H4 (cell line): ENCODE measurements around the gene MFSD12. TPM values are rescaled to one million over a fixed set of nuclear protein-coding genes. Genes with fewer than 3 reads are reported as not detected.
"Not testable (repeated sequence)": the region's sequence is repeated elsewhere in the genome, so short reads cannot be mapped to it uniquely, and the experiment has no call there.

Source experiments
- DNase-seq: peaks from one replicate; pipeline ENCODE4 v3.0.0-alpha.2; 2015; ENCODE audit warnings: low spot score
- total RNA-seq: library from RNA; depleted of rRNA; stranded (reverse); fragments of >200 nt; shearing (Covaris generic); gene quantifications from 2 replicates; pipeline ENCODE4 v1.2.3, GENCODE V29; 2014

Gene MFSD12
- total RNA-seq, 1 experiment from 2014 or later = 32.1 TPM

GRCh38 chr19:3537438-3538240, 19.7 kb downstream of the MFSD12 start:
- DNase-seq = no peak

DNA sequence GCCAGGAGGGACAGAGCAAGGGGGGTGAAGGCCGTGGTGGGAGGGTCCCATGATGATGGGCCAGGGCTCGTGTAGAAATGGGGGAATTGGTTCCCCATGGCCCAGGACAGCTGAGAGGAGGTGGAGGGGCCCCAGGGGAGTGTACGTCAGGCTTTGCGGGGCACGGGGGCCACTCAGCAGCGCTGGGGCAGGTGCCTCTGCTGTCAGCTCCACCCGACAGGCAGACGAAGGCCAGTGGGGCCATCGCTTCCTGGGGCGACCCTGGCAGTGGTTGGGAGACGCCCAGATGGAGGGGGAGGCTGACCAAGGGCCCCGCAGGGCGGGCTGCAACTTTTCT, 20.3 kb downstream of the MFSD12 start:
- DNase-seq = no peak

DNA sequence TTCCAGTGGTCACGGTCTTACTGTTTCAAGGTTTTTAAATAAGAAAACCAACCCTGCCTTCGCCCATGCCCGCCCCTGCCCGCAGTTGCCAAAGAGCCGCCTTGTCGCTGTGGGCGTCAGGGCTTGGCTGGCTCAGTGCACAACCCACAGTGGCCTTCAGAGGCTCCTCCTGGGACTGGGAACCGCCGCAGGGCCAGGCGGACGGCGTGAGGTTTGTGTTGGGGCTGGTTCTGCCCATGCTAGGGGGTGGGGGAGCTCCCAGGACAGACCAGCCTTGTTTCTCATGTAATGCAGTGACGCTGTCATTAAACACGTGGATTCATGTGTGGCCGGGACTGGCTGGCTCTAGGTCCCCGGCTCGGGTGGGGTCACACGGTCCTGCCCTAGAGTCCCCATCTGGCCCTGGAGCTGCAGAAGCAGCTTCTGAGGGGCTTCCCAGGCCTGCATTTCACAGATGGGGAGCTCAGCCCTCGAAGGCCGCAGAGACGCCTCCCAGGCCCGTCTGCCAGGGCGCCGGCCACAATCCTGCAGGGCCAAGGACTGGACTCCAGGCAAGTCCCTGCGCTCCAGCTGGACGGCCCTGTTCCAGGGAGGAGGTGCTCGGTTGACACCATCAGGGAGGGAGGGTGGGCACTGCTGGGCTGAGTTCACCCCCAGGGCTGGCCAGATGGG, 20.8 kb downstream of the MFSD12 start:
- no peak for DNase-seq

DNA sequence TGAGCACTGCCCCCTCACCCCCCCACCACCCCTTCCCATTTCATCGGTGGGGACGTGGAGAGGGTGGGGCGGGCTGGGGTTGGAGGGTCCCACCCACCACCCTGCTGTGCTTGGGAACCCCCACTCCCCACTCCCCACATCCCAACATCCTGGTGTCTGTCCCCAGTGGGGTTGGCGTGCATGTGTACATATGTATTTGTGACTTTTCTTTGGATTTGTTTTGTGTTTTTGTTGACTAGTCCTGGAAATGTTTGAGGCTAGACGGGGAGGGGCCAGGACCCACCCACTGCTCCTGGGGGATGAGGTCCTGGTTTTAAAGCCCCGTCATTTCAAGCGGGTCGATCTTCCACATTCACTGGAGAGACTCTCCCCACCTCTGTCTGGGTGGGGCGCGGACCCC, 21.4 kb downstream of the MFSD12 start:
- DNase-seq = no peak

DNA sequence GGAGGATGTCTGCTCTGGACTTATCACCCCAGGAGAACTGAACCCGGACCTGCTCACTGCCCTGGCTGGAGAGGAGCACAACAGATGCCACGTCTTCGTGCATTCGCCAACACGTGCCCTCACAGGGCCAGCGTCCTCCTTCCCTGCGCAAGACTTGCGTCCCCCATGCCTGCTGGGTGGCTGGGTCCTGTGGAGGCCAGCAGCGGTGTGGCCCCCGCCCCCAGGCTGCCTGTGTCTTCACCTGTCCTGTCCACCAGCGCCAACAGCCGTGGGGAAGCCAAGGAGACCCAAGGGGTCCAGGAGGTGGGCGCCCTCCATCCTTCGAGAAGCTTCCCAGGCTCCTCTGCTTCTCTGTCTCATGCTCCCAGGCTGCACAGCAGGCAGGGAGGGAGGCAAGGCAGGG, 21.8 kb downstream of the MFSD12 start:
- DNase-seq = no peak

GRCh38 chr19:3535235-3535535, 22.2 kb downstream of the MFSD12 start:
- no peak for DNase-seq

DNA sequence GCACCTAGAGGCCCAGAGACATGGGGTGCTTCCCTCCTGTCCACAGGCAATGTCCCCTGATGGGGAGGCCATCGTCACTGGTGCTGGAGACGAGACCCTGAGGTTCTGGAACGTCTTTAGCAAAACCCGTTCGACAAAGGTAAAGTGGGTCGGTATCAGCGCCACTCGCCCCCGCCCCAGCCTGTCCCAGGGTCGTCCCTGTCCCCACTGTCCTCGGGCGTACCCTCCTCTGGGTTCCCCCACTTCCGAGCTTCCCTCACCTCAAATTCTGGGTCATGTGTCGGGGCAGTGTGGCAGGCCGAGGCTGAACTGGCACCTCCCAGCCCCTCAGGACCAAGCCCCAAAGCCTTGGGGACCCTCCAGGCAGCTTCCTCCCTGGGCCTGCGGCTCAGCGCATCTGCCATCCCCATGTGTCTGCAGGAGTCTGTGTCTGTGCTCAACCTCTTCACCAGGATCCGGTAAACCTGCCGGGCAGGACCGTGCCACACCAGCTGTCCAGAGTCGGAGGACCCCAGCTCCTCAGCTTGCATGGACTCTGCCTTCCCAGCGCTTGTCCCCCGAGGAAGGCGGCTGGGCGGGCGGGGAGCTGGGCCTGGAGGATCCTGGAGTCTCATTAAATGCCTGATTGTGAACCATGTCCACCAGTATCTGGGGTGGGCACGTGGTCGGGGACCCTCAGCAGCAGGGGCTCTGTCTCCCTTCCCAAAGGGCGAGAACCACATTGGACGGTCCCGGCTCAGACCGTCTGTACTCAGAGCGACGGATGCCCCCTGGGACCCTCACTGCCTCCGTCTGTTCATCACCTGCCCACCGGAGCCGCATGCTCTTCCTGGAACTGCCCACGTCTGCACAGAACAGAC, 22.8 kb downstream of the MFSD12 start:
- DNase-seq = no peak

GRCh38 chr19:3533563-3534216, 23.7 kb downstream of the MFSD12 start:
- no peak for DNase-seq

DNA sequence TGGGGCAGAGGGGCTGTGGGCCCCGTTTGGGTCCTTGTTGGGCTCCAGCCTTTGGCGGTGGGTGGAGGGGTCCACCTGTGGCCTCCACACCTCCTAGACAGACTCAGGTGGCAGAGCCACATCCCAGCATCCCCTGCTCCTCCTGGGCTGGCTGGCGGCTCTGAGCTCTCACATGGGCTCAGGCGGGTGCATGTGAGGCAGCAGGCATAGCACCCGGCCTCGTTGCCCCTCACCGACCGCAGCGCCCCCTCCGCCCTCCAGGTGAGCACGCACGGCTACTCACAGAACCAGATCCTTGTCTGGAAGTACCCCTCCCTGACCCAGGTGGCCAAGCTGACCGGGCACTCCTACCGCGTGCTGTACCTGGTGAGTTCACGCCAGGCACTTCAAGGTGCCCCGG, 24.4 kb downstream of the MFSD12 start:
- DNase-seq = no peak

DNA sequence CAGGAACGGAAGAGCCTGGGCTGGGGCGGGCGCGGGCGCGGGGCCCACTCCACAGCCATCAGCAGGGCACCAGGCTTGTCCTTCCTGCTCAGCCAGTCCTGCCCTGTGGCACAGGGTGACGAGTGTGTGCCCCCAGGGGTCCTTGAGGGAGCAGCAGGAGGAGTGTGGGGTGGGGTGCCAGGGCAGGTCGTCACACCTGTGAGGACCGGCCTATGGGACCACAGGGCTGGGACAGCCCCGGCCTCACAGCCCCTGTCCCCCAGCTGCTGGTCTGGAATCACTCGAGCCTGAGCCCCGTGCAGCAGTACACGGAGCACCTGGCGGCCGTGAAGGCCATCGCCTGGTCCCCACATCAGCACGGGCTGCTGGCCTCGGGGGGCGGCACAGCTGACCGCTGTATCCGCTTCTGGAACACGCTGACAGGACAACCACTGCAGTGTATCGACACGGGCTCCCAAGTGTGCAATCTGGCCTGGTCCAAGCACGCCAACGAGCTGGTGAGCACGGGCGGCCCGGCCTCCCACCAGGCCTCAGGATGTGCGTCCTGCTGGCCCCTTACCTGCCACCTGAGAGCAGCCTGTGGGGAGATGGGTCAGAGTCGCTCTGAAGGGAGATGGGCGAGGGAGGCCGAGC, 25.1 kb downstream of the MFSD12 start:
- no peak for DNase-seq

DNA sequence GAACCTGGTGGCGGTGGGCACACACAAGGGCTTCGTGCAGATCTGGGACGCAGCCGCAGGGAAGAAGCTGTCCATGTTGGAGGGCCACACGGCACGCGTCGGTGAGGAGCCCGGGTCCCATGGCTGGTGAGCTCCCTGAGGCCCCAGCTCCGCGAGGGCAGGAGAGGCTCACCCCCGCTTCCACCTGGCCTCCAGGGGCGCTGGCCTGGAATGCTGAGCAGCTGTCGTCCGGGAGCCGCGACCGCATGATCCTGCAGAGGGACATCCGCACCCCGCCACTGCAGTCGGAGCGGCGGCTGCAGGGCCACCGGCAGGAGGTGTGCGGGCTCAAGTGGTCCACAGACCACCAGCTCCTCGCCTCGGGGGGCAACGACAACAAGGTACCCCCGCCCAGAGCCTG, 25.7 kb downstream of the MFSD12 start:
- DNase-seq = no peak

DNA sequence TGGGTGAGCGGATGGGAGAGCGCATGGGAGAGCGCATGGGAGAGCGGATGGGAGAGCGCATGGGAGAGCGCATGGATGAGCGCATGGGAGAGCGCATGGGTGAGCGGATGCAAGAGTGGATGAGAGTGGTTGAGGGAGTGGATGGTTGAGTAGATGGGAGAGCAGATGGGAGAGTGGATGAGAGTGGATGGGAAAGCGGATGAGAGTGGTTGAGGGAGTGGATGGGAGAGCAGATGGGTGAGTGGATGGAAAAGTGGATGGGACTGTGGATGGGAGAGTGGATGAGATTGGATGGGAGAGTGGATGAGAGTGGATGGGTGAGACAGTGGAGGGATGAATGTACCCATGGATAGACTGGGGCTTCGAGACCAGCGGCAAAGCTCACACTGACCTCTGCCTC, 27.0 kb downstream of the MFSD12 start:
- DNase-seq = no peak

GRCh38 chr19:3529299-3529698, 28.1 kb downstream of the MFSD12 start:
- not testable (repeated sequence) for DNase-seq

DNA sequence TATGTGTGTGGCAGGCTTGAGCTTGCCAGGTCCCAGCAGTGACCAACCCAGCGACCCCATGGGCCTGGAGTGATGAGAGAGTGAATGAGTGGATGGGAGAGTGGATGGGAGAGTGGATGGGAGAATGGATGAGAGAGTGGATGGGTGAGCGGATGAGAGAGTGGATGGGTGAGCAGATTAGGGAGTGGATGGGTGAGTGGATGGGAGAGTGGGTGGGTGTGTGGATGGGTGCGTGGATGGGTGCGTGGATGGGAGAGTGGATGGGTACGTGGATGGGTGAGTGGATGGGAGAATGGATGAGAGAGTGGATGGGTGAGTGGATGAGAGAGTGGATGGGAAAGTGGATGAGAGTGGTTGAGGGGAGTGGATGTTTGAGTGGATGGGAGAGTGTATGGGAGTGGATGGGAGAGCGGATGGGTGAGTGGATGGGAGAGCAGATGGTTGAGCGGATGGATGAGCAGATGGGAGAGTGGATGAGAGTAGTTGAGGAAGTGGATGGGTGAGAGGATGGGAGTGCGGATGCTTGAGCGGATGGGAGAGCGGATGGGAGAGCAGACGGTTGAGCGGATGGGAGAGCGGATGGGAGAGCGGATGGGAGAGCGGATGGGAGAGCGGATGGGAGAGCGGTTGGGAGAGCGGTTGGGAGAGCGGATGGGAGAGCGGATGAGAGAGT, 28.7 kb downstream of the MFSD12 start:
- DNase-seq = no peak

- no peak for DNase-seq
Observed at GRCh38 chr19:3528080-3528479, 29.3 kb downstream of the MFSD12 start.

- DNase-seq = no peak
Observed at GRCh38 chr19:3527238-3527910, 30.0 kb downstream of the MFSD12 start.

DNA sequence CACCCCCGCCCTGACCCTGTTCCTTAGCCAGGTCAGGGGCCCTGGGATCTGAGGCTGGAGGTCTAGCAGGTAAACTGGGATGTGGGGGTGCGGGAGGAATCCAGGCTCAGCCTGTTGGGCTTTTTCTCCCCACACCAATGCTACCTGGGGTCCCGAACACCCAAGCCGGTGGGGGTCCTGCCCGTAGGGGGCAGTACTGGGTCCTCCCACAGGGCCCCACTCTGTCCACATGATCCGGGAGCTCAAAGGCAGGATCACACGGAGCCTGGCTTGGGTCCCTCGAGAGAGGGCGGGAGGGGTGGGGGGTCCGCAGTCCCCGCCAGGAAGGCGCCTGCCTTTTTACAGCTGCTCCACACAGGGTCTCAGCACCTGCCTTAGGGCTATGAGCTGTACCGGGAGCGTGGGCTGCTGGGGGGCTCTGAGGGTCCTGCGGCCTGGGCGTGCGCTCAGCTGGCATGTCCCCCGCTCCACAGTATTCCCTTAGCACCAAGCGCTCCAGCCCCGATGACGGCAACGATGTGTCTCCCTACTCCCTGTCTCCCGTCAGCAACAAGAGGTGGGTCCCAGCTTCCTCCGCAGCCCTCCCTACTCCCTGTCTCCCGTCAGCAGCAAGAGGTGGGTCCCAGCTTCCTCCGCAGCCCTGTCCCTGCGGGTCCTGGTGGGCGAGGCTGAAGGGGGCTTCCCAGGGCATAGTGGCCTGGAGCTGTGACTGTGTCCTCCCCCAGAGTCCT, 30.7 kb downstream of the MFSD12 start:
- DNase-seq = no peak

DNA sequence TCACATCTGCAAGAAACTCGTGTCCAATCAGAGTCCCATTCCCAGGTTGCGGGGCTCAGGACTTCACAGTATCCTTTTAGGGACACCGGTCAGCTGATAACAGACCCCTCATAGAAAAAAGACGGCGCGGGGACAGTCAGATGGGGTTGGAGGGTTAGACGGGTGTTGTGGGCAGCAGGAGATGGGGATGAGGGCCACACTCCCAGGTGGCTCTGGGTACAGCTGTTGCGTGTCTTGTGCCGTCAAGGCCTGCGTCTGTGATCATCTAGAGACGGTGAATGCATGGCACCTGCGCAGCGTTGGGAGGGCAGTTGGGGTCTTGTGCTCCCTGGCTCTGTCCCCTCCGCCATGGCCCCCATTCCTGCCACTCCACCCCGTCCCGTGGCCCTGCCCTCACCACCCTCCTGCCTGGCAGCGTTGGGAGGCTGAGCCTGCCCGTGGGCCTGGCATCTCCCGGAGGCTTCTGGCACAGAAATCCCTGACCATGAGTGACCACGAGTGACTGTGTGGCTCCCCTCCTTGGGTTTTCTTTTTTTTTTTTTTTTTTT, 32.4 kb downstream of the MFSD12 start:
- DNase-seq = no peak

DNA sequence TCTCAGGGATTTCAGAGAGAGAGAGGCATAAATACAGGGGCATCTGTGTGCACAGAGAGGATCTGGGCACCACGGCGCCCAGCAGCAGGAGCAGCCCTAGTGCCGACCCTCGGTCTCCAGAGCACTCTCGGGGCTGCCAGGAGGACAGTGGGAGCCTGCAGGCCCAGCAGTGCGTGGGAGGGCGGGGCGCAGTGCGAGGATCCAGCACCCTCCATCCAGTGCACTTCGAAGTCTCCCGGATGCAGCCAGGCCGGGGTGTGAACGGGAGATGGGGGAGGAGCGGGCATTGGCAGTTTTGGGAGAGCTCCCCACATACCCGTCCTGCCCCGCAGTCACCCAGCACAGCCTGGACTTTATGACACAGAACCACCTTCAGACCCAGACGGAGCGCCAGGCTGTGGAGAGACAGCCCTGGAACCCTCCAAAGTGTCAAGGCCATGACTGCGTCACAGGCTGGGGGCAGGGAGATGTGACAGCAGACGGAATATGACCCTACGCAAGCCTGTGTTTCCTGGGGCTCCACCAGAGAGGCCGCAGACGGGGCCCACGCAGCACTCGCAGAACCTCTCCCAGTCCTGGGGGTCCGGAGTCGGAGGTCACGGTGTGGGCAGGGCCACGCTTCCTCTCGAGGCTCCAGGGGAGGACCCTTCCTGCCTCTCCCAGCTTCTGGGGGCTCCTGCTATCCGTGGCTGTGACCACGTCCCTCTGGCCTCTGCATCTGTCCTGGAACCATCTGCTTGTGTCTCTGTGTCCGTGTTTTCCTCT, 33.1 kb downstream of the MFSD12 start:
- no peak for DNase-seq
